HG02870 (cell line): ENCODE data around the gene PARD6B.
"Not testable (repeated sequence)": the region's sequence is repeated elsewhere in the genome, so short reads cannot be mapped to it uniquely, and the experiment has no call there.

Experiments used
- ATAC-seq: cut with Tn5 transposase; IDR thresholded peaks from one replicate; pipeline ENCODE4 v1.9.1; 2021; ENCODE audit warnings: mild to moderate bottlenecking, moderate library complexity; ENCODE audit not compliant: unreplicated experiment

Gene PARD6B

DNA sequence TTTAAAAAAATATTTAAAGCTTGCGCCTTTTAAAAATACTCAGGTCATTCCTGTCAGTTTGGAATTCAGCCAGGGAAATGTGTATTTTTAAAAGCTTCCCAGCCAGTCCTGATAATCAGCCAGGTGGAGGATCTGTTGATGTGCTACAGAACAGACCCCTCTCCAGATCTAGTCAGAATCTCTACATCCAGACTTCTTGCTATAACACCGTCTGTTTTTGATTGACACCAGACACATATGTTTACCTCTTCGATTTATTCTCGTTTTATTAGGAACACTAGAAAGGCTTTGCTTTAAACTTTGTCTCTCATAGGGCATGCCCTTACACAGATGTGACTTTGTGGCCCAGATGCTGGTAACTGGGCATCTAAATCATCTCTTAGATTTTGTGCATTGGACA is 11.7 kb downstream of the PARD6B start:
- ATAC-seq: no peak

DNA sequence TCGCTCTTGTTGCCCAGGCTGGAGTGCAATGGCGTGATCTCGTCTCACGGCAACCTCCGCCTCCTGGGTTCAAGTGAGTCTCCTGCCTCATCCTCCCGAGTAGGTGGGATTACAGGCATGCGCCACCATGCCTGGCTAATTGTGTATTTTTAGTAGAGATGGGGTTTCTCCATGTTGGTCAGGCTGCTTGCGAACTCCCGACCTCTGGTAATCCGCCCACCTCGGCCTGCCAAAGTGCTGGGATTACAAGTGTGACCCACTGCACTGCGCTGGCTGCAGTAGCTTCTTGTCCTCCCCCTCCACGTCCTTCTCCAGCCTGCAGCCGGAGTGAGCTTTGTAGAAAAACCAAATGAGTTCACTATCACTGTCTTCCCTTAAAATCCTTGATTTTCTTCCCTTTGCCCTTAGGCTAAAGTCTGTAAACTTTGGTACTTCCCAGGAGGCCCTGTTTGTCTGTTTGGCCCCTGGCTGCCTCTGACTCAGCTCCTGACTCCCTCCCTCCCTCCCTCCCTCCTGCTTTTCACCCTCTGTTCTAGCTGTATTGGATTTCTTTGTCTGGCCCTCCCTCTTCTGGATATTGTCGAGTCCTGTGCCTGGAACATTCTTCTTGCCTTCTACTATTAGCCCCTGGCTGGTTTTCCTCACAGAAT is 12.9 kb downstream of the PARD6B start:
- ATAC-seq: no peak

DNA sequence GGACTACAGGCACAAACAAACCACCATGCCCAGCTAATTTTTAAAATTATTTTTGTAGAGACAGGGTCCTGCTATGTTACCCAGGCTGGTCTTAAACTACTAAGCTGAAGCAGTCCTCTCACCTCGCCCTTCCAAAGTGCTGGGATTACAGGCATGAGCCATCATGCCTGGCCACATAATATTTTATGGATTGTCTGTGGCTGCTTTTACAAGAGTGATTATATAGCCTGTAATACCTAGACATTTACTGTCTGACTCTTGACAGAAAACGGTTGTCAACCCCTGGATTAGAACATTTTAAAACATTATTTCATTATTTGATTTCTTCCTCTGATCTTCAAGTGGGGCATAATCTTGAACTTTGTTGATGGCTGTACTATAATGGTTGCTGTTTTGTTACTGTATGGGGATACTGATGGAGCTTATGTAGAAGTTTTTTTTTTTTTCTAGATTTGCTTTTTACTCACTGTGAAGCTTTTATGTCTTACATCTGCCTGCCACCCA is 14.3 kb downstream of the PARD6B start:
- no peak for ATAC-seq

DNA sequence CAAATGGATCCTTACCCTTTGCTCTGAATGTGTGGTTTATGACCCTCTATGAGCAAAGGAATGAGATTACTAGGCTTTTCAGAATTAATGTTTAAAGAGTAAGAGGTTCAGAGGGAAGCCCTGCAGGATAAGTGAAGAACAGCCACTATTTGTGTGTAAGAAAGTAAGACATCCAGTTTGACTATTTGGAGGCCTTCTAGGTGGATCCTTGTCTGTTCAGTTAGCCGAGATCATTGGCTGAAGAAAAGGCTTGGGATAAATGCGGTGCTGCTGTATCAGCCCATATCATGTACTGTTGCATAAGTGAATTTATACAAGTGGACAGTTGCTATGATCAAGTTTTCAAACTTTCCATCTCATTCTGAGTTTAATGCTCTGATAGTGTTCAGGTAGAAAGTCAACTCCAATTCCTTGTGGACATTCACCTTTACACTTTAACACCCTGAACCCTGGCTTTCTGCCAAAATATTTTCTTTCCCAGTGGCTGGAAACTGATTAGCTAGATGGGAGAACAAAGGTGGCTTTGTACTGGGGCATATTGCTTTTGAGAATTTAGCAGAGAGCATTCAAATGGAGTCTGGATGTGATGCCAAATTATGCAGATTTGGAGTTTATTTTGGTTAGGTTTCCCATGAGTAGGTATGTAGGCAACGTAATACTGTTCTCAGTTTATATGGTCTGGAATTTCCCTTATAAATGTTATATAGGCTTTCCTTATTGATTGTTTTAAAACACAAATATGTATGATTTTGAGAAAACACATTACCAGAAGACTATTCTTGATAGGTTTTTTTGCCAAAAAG is 15.0 kb downstream of the PARD6B start:
- no peak for ATAC-seq

DNA sequence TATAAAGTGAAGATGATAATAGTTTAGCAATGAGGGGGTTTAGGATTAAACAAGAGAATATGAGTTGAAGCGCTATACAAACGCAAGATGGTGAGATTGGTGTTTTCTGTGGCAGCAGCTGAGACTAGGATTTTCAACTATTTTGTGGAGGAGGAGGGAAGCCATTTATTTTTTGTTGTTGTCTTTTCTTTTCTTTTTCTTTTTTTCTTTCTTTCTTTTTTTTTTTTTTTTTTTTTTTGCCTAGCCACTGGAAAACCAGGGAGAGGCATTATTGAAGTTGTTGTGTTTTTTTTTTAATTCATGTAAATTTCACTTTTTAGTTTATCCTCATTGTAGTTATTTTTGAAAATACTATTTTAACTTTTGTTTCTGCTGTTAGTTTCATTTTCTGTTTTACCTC is 15.9 kb downstream of the PARD6B start:
- ATAC-seq: no peak

DNA sequence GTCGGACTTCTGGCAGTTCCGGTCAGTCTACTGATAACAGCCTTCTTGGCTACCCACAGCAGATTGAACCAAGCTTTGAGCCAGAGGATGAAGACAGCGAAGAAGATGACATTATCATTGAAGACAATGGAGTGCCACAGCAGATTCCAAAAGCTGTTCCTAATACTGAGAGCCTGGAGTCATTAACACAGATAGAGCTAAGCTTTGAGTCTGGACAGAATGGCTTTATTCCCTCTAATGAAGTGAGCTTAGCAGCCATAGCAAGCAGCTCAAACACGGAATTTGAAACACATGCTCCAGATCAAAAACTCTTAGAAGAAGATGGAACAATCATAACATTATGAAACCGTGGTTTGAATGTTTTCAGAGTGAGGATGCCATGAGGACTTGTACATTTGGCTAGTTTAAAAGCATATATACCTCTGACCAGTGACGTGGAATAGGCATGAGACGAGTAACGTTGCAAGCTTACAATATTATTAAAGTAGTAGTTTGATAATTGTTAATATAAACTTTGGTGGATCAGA is 18.8 kb downstream of the PARD6B start:
- no peak for ATAC-seq

DNA sequence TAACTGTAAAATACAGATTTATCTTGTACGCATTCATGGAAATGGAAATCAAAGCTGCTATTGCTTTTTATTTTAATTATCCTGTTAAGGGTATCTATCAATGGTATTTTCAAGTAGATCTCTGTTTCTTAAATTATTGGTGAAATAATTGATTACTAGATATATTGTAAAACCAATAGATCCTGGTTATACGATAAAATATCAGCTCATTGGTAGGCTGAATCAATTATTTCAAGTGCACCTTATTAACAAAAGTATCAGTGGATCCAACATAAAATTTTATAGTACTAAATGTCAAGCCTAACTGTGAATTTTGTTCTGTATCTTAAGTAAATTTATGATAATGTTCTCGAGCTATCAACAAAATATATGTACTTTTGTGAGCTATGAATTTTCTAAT is 21.8 kb downstream of the PARD6B start:
- ATAC-seq: no peak

DNA sequence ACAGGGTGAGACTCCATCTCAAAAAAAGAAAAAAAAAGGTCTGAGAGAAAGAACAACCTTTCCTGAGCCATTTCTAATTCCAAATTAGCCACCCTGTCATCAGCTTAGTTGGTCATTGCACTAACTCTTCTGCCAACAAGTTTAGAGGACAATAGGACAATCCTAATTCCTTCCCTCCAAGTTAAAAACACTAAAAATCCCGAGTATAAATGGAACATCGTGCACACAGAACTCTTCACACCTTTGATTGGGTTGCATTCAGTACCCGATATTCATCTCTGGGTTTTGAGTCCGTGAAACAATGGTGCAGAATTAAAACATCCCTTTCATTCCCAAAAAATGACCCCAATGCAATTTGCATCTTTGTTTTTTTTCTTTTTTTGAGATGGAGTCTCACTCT is 23.0 kb downstream of the PARD6B start:
- ATAC-seq: no peak

DNA sequence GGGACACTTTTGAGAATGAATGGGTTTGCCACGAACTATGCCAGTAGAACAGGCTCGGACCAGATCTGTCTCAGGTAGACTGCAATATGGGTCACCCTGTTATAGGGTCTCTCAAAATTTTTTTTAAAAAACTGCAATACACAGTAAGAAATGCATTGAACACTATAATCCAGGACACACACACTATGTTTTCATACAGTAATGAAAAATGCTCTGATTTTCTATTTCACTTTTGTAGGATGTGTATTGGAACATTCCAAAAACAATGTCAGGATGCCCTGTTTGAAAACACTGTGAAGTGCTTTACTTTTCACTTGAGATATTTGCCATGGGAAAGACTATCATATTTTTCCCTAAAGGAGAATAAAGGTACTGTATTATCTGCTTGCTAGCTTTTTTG is 25.1 kb downstream of the PARD6B start:
- ATAC-seq: no peak

DNA sequence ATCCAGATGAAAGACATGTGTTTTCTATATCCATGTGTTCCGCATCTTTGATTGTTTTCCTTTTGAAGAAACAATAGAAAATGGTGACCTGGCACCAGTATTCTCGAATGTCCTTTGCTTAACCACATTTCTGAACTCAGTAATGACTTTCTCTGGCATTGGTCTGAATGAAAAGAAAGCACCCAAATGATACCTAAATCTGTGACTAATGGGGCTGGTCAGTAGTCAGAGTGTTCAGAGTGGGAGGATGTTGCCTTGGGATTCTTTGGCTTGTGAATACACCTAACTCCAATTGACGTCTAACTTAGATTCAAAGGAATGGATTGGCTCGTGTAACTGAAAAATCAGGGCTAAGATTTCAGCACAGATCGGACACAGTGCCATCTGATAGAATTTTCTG is 27.1 kb downstream of the PARD6B start:
- no peak for ATAC-seq

DNA sequence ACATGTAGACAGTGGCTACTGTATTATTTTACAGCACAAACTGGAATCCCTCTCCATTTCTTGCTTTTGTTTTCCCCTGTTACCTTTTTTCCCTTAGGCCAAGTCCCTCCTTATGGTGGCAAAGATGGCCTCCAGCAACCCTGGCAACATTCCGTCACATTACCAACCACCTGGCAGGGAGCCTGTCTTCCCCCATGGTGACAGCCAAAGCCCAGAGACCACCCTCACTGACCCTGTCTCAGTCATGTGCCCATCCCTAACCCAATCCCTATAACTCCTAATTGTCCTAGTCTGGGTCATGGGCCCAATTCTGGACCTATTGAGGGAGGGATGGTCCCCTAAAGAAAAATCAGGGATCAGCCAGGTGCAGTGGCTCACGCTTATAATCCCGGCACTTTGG is 27.6 kb downstream of the PARD6B start:
- no peak for ATAC-seq

DNA sequence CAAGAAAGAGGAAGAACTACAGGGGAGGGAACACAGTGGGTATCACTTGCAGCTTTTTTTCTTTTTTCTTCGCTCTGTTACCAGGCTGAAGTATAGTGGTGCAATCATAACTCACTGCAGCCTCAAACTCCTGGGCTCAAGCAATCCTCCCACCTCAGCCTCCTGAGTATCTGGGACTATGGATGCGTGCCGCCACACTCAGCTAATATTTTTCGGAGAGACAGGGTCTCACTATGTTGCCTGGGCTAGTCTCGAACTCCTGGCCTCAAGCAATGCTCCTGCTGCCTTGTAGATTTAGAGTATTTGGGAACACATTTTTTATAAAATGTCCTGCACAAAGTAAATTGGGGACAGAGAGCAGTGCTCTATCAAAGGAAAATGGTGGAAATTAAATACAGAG is 28.3 kb downstream of the PARD6B start:
- no peak for ATAC-seq

DNA sequence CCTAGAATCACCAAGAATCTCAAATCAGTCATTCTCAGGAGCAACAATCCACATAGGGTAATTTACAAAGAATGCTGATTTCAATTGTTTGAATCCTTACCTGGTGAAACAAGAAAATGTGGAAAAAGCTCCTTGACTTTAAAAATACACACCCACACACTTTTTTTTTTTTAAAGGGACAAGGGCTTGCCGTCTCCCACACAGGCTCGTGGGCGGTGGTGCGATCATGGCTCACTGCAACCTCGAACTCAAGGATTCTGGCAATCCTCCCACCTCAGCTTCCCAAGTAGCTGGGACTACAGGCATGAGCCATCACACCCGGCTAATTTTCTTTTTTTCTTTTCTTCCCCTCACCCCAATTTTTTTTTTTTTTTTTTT is 30.7 kb downstream of the PARD6B start:
- no peak for ATAC-seq

DNA sequence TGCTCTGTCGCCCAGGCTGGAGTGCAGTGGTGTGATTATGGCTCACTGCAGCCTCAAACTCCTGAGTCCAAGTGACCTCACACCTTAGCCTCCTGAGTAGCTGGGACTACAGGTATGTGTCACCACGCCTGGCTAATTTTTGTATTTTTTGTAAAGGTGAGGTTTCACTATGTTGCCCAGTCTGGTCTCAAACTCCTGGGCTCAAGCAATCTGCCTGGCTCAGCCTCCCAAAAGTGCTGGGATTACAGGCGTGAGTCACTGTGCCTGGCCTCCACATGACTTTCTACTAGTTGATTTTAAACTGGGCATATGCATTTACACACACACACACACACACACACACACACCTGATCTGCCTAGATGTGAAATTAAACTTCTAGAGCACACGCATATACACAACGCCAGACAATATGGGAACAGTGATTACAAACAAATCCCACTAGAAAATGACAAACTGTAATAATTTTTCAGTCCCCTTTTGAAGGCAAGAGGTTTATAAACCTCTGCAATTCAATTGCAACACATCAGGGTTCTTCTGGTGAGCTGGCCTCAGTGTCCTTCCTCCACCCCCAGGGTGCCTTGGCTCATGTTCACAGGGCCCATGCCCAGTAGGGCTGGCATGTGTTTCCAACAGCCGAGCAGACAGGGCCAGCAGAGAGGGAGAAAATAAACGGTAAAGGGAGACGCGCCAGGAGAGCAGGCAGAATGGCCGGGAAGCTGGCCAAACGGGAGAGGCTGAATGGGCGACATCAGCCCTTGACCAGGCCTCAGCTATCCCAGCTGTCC is 31.2 kb downstream of the PARD6B start:
- ATAC-seq: no peak

DNA sequence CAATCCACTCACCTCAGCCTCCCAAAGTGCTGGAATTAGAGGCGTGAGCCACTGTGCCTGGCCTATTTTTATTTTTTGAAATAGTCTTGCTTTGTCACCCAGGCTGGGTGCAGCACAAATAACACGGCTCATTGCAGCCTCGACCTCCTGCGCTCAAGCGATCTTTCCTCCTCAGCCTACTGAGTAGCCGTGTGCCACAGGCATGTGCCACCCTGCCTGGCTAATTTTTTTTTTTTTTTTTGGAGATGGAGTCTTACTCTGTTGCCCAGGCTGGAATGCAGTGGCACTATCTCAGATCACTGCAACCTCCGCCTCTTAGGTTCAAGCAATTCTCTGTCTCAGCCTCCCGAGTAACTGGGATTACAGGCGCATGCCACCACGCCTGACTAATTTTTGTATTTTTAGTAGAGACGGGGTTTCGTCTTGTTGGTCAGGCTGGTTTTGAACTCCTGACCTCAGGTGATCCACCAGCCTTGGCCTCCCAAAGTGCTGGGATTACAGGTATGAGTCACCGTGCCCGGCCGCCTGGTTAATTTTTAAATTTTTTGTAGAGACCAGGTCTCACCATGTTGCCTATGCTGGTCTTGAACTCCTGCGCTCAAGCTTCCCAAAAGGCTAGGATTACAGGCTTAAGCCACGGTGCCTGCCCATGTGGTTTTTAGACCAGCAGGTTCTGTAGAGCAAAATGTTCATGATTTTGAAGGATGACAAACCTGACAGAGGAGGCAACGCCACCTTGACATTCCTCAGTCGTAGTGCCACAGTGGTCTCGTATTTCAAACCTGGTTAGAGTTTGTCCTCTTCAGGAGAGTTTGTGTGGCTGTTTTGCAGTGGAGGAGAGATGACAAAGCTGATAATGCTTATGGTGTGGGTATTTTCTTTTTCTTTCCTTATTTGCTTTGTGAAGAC is 32.4 kb downstream of the PARD6B start:
- ATAC-seq: not testable (repeated sequence)

DNA sequence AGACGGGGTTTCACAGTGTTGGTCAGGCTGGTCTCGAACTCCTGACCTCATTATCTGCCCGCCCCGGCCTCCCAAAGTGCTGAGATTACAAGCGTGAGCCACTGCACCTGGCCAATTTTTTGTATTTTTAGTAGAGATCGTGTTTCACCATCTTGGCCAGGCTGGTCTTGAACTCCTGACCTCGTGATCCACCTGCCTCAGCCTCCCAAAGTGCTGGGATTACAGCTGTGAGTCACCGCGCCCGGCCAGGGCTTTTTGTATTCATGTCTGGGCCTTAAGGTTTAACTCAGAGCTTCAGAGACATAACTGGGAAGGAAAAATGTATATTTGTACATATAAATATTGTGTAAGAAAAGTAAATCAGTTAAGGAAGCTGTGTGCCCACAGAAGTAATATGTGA is 33.9 kb downstream of the PARD6B start:
- ATAC-seq: not testable (repeated sequence)

DNA sequence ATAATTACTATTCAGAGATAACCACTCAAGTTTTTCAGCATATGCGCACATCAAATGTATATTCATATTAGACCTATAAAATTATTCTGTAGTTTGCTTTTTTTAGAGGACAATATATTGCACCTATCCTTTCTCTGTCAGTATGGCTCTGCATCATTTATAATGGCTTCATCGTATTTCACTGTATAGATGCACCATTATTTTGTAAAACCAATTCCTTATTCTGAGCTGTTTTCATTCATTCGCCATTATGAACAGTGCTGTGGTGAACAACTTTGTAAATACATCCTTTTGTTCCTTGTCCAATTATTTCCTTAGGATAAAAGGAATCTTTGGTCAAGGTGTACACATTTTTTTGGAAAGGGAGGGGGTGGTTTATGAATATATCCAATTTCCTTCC is 34.3 kb downstream of the PARD6B start:
- no peak for ATAC-seq

DNA sequence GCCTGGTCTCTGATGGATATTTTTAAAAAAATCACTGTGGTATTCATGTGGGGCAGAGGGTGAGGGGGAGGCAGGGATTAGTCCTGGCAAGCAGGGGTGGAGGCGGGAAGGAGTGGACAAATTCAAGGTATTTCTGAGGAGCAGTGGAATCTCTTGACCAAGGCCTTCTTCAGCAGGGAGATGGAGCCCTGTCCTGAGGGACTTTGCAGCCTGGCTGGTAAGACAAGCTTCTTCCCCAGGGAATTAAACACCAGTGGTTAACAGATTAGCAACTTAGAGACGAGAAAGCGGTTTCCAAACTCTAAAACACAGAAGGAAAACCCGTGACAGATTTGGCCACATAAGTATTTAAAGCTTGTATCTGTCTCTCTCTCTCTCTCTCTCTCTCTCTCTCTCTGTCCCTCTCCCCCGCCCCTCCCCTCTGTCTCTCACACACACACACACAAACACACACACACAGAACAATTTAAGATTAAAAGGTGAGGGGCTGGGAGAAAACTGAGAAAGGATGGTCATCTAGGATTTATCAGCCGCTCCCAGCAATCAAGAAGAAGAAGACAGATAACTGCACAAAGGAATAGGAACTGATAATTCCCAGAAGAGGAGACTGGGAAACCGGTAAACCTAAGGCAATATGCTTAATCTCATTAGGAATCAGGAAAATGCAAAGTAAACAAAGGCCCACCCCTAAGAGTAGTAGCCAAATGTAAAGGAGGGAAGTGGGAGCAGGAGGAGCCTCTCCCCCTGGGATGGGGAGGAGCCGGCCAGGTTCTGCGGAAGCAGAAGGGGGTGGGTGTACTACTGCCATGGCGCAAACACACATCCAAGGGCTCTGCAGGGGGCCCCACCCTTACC is 35.8 kb downstream of the PARD6B start:
- not testable (repeated sequence) for ATAC-seq

DNA sequence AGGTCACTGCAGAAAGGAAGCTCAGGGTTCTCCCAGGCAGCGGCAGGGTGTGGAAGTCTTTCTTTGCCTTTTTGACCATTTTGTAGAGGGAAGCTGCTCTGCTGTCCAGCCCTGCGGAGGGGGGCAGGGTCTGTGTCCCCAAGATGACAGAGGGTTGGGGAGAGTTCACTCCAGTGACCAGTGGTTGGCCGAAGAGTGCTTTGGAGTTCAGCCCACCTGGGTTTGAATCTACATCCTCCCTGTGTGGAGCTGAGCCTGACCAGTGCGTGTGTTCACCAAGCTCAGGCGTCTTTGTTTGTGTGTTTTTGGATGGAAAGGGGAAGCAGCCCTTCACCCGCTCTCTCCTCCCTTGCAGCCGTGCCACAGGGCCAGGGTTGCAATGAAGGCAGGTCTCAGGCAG is 37.6 kb downstream of the PARD6B start:
- ATAC-seq: not testable (repeated sequence)
